Cardiac fibroblast (primary cell): ENCODE results near the gene TDRD7.

Experiments used
- DNase-seq, 2 donors: peaks; one replicate each; pipeline versions ENCODE4 v3.0.0 to v3.0.0-alpha.2; 2010; ENCODE audit warnings: low read depth in 2 of 2
- H3K4me3 ChIP-seq, 2 donors: replicated peaks in 1 of 2; 1 replicate in 1 of 2; 2 replicates in 1 of 2; pipeline ENCODE4 v1.5.1; 2011; ENCODE audit warnings: low read depth in 2 of 2, low read length in 2 of 2, mild to moderate bottlenecking in 2 of 2, moderate library complexity in 1 of 2
- CTCF ChIP-seq: IDR thresholded peaks from one replicate; pipeline ENCODE4 v1.5.1; 2011; ENCODE audit warnings: low read depth, mild to moderate bottlenecking, low read length, inconsistent platforms

TDRD7 gene

GRCh38 chr9:97382099-97382718, 29.7 kb upstream of the TDRD7 start:
- no peak overlapping the region for H3K4me3 ChIP-seq
- TF ChIP-seq CTCF, result no peak
- DNase-seq, result no peak

- H3K4me3 ChIP-seq, result no peak overlapping the region
- DNase-seq, result no peak
- TF ChIP-seq CTCF, result no peak
Measured at GRCh38 chr9:97384406-97385262, 27.3 kb upstream of the TDRD7 start.

- no peak for TF ChIP-seq CTCF
- no peak for DNase-seq
- H3K4me3 ChIP-seq, result no peak overlapping the region
Measured at GRCh38 chr9:97385626-97386264, 26.2 kb upstream of the TDRD7 start.

- TF ChIP-seq CTCF, result no peak
- H3K4me3 ChIP-seq, result no peak overlapping the region
- DNase-seq, result no peak
Measured at GRCh38 chr9:97386265-97386633, 25.6 kb upstream of the TDRD7 start.

GRCh38 chr9:97386733-97387503, 25.0 kb upstream of the TDRD7 start:
- TF ChIP-seq CTCF, result peak; percentile 99
- peak; percentile 66 to 69 for DNase-seq
- H3K4me3 ChIP-seq, result no peak overlapping the region

- TF ChIP-seq CTCF, result no peak
- H3K4me3 ChIP-seq, result no peak overlapping the region
- DNase-seq, result no peak
Measured at GRCh38 chr9:97387504-97387886, 24.4 kb upstream of the TDRD7 start.
